Measurements from ENCODE around the gene TOE1.

DNA sequence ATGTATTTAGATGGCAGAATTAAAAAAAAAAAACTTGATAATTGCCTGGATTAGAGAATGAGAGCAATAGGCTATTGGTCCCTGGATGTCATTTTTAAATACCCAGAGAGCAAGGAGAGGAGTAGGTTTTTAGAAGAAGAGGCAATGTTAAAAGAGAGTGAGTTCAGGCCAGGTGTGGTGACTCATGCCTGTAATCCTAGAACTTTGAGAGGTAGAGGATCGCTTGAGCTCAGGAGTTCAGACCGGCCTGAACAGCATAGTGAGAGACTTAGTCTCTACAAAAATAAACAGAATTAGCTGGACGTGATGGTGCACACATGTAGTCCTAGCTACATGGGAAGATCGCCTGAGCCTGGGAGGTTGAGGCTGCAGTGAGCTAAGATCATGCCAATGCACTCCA, 16.2 kb downstream of the TOE1 start:
- TF ChIP-seq POLR2A (IDR thresholded peaks at IDR 0.05) = no peak
- TF ChIP-seq, protein P1, sequence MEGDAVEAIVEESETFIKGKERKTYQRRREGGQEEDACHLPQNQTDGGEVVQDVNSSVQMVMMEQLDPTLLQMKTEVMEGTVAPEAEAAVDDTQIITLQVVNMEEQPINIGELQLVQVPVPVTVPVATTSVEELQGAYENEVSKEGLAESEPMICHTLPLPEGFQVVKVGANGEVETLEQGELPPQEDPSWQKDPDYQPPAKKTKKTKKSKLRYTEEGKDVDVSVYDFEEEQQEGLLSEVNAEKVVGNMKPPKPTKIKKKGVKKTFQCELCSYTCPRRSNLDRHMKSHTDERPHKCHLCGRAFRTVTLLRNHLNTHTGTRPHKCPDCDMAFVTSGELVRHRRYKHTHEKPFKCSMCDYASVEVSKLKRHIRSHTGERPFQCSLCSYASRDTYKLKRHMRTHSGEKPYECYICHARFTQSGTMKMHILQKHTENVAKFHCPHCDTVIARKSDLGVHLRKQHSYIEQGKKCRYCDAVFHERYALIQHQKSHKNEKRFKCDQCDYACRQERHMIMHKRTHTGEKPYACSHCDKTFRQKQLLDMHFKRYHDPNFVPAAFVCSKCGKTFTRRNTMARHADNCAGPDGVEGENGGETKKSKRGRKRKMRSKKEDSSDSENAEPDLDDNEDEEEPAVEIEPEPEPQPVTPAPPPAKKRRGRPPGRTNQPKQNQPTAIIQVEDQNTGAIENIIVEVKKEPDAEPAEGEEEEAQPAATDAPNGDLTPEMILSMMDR (IDR thresholded peaks at IDR 0.05) = no peak

Measured in body of pancreas (tissue), 4 donors.